Calu3 (cell line): ENCODE measurements around the gene MTNR1A. TPM values are rescaled to one million over a fixed set of nuclear protein-coding genes. Genes with fewer than 3 reads are reported as not detected.

Experiments used
- BruUV-seq: library from RNA; stranded (reverse); fragments of 400-500 nt; replicated peaks from 2 replicates; lab custom pipeline; 2021; lab: Mats Ljungman, UMichigan
- CTCF ChIA-PET: fragments of 300-600 bp; sonication (Branson Sonifier 250); formaldehyde crosslinking; loops from one replicate; lab custom pipeline; 2022; ENCODE audit warnings: antibody characterized with exemption; lab: Charles Lee
- DNase-seq: peaks from one replicate; pipeline ENCODE4 v3.0.0; 2022
- H3K27ac Mint-ChIP-seq: one replicate; pipeline ENCODE4 v1.8.0; 2022; ENCODE audit warnings: mixed read lengths; ENCODE audit not compliant: unreplicated experiment
- H3K27me3 Mint-ChIP-seq: one replicate; pipeline ENCODE4 v1.8.0; 2022; ENCODE audit warnings: mixed read lengths; ENCODE audit not compliant: unreplicated experiment
- H3K36me3 Mint-ChIP-seq: one replicate; pipeline ENCODE4 v1.8.0; 2022; ENCODE audit warnings: mild to moderate bottlenecking, moderate library complexity, mixed read lengths; ENCODE audit not compliant: insufficient read depth, unreplicated experiment
- H3K4me1 Mint-ChIP-seq: one replicate; pipeline ENCODE4 v1.8.0; 2022; ENCODE audit warnings: mild to moderate bottlenecking, low read depth, mixed read lengths; ENCODE audit not compliant: unreplicated experiment
- H3K4me3 Mint-ChIP-seq: one replicate; pipeline ENCODE4 v1.8.0; 2022; ENCODE audit warnings: mild to moderate bottlenecking, low read depth, moderate library complexity, mixed read lengths; ENCODE audit not compliant: unreplicated experiment
- H3K9me3 Mint-ChIP-seq: one replicate; pipeline ENCODE4 v1.8.0; 2022; ENCODE audit warnings: low read depth, mixed read lengths; ENCODE audit not compliant: unreplicated experiment
- CTCF ChIP-seq: fragments of 200-600 bp; IDR thresholded peaks from one replicate; pipeline ENCODE4 v1.8.0; 2022; ENCODE audit warnings: antibody characterized with exemption; ENCODE audit not compliant: unreplicated experiment
- intact Hi-C: fragments of 100-400 bp; cut with micrococcal nuclease; formaldehyde crosslinking; loops from one replicate; pipeline ENCODE4 v1.10.0; 2022; ENCODE audit not compliant: unreplicated experiment
- total RNA-seq: library from RNA; stranded (reverse); gene quantifications from 2 replicates; pipeline ENCODE4 v1.2.3, GENCODE V29; 2022

Gene MTNR1A
- total RNA-seq, 1 experiment from 2014 or later = 2.9 TPM

- no peak for TF ChIP-seq CTCF
- no peaks in the 10 kb centered on the region for H3K9me3 Mint-ChIP-seq
- H3K4me1 Mint-ChIP-seq = no peaks in the 10 kb centered on the region
- no peak for DNase-seq
- H3K27me3 Mint-ChIP-seq = no peaks in the 10 kb centered on the region
- CTCF ChIA-PET = no interaction called here
- intact Hi-C loops = no loop called here
- no peak overlapping the region for H3K27ac Mint-ChIP-seq
- H3K4me3 Mint-ChIP-seq = no peak overlapping the region
- H3K36me3 Mint-ChIP-seq = peaks cover 18% of the 10 kb centered on the region
- no TSS peak for BruUV-seq
Observed at GRCh38 chr4:186592966-186593586, 37.7 kb upstream of the MTNR1A start.

- peaks cover 18% of the 10 kb centered on the region for H3K36me3 Mint-ChIP-seq
- no peaks in the 10 kb centered on the region for H3K4me1 Mint-ChIP-seq
- CTCF ChIA-PET = interaction anchor here (0.6 kb wide), 1 partner anchor 118 kb away, joined by 7 read pairs; no protein-coding TSS in a partner anchor
- H3K4me3 Mint-ChIP-seq = no peak overlapping the region
- TF ChIP-seq CTCF = no peak
- H3K9me3 Mint-ChIP-seq = no peaks in the 10 kb centered on the region
- DNase-seq = no peak
- no peaks in the 10 kb centered on the region for H3K27me3 Mint-ChIP-seq
- no TSS peak for BruUV-seq
- H3K27ac Mint-ChIP-seq = no peak overlapping the region
- intact Hi-C loops = no loop called here
Observed at GRCh38 chr4:186592445-186592844, 37.1 kb upstream of the MTNR1A start.

- H3K27me3 Mint-ChIP-seq = no peaks in the 10 kb centered on the region
- BruUV-seq = no TSS peak
- peaks cover 18% of the 10 kb centered on the region for H3K36me3 Mint-ChIP-seq
- no peak overlapping the region for H3K4me3 Mint-ChIP-seq
- no peak for TF ChIP-seq CTCF
- DNase-seq = no peak
- CTCF ChIA-PET = no interaction called here
- H3K27ac Mint-ChIP-seq = no peak overlapping the region
- intact Hi-C loops = no loop called here
- H3K9me3 Mint-ChIP-seq = no peaks in the 10 kb centered on the region
- H3K4me1 Mint-ChIP-seq = no peaks in the 10 kb centered on the region
Observed at GRCh38 chr4:186591651-186592050, 36.3 kb upstream of the MTNR1A start.

GRCh38 chr4:186588503-186588902 lies 33.1 kb upstream of the MTNR1A start:
- Mint-ChIP-seq H3K27ac (no peak overlapping the region), H3K27me3 (no peaks in the 10 kb centered on the region), H3K36me3 (peaks cover 5% of the 10 kb centered on the region), H3K4me3 (no peak overlapping the region), H3K9me3 (no peaks in the 10 kb centered on the region), H3K4me1 (no peaks in the 10 kb centered on the region)
- BruUV-seq = TSS peak; percentile 64
- CTCF ChIA-PET = no interaction called here
- TF ChIP-seq CTCF = no peak
- intact Hi-C loops = no loop called here
- DNase-seq = no peak
